SK-N-SH (cell line): ENCODE data around the gene NAA38. TPM values are rescaled to one million over a fixed set of nuclear protein-coding genes. Genes with fewer than 3 reads are reported as not detected.

Source experiments
- CTCF ChIA-PET: fragments of 300-600, 350-600 bp; formaldehyde crosslinking; extraction: SDS; loops from one replicate; lab custom pipeline; 2021; lab: Yijun Ruan, JAX
- POLR2A ChIA-PET: fragments of 350-600 bp; sonication (Branson Sonifier 250); formaldehyde crosslinking; extraction: SDS; loops from one replicate; lab custom pipeline; 2020; ENCODE audit warnings: antibody characterized with exemption, inconsistent platforms; lab: Yijun Ruan, JAX
- DNase-seq: peaks from one replicate; pipeline ENCODE4 v3.0.0; 2012
- H2AFZ ChIP-seq: fragments of 200-600 bp; sonication (generic); 2 replicates; pipeline ENCODE4 v1.8.1; 2016; ENCODE audit warnings: antibody characterized with exemption, mild to moderate bottlenecking, low read depth
- H3F3A ChIP-seq: fragments of 200-600 bp; sonication (generic); replicated peaks from 2 replicates; pipeline ENCODE3; 2016; ENCODE audit warnings: antibody characterized with exemption, mild to moderate bottlenecking; ENCODE audit not compliant: insufficient read depth
- H3K27ac ChIP-seq, 2 experiments: fragments of 200-500 bp in 1 of 2; fragments of 200-600 bp in 1 of 2; sonication (Bioruptor generic) in 1 of 2; sonication (generic), shearing (Covaris generic) in 1 of 2; 2 replicates each; pipeline versions ENCODE4 v1.5.1 to v1.6.1; 2014 to 2016; ENCODE audit warnings: low read depth in 2 of 2, inconsistent platforms in 1 of 2, low read length in 1 of 2, mild to moderate bottlenecking in 1 of 2, mixed read lengths in 1 of 2
- H3K27me3 ChIP-seq: fragments of 200-600 bp; sonication (generic), shearing (Covaris generic); 2 replicates; pipeline ENCODE4 v1.6.1; 2016; ENCODE audit warnings: mixed run types; ENCODE audit not compliant: insufficient read depth
- H3K36me3 ChIP-seq, 2 experiments: fragments of 200-500 bp in 1 of 2; fragments of 200-600 bp in 1 of 2; sonication (Bioruptor generic) in 1 of 2; sonication (generic) in 1 of 2; replicated peaks in 1 of 2; 2 replicates each; pipeline versions ENCODE3 to v1.5.1; 2014 to 2016; ENCODE audit warnings: low read length in 1 of 2, mild to moderate bottlenecking in 1 of 2; ENCODE audit not compliant: insufficient read depth in 2 of 2, control insufficient read depth in 1 of 2
- H3K4me1 ChIP-seq, 2 experiments: fragments of 200-500 bp in 1 of 2; fragments of 200-600 bp in 1 of 2; sonication (Bioruptor generic) in 1 of 2; sonication (generic), shearing (Covaris generic) in 1 of 2; 2 replicates each; pipeline versions ENCODE4 v1.5.1 to v1.6.1; 2014 to 2016; ENCODE audit warnings: low read depth in 1 of 2, low read length in 1 of 2, mixed run types in 1 of 2; ENCODE audit not compliant: insufficient read depth in 2 of 2, control insufficient read depth in 1 of 2
- H3K4me2 ChIP-seq: fragments of 200-600 bp; sonication (generic), shearing (Covaris generic); 2 replicates; pipeline ENCODE4 v1.6.1; 2017; ENCODE audit warnings: mixed run types
- H3K4me3 ChIP-seq, 2 experiments: fragments of 200-500 bp in 1 of 2; fragments of 200-600 bp in 1 of 2; sonication (Bioruptor generic) in 1 of 2; sonication (generic), shearing (Covaris generic) in 1 of 2; 2 replicates each; pipeline versions ENCODE4 v1.5.1 to v1.8.1; 2014 to 2016; ENCODE audit warnings: low read depth in 2 of 2, inconsistent platforms in 1 of 2, low read length in 1 of 2, mild to moderate bottlenecking in 1 of 2, mixed read lengths in 1 of 2, moderate library complexity in 1 of 2
- H3K79me2 ChIP-seq: fragments of 200-600 bp; sonication (generic); 2 replicates; pipeline ENCODE4 v1.8.1; 2017; ENCODE audit warnings: mild to moderate bottlenecking; ENCODE audit not compliant: insufficient read depth
- H3K9ac ChIP-seq: fragments of 200-600 bp; sonication (generic); 2 replicates; pipeline ENCODE4 v1.6.1; 2017; ENCODE audit warnings: mixed run types
- H3K9me2 ChIP-seq: fragments of 200-600 bp; sonication (generic); 2 replicates; pipeline ENCODE4 v1.6.1; 2017; ENCODE audit warnings: mixed run types
- H3K9me3 ChIP-seq: fragments of 200-600 bp; sonication (generic); 2 replicates; pipeline ENCODE4 v1.6.1; 2017; ENCODE audit warnings: mixed run types, mild to moderate bottlenecking, moderate library complexity
- H4K20me1 ChIP-seq: fragments of 200-600 bp; sonication (generic); 2 replicates; pipeline ENCODE4 v1.6.1; 2017; ENCODE audit warnings: mild to moderate bottlenecking, mixed run types; ENCODE audit not compliant: insufficient read depth
- ELF1 ChIP-seq: IDR thresholded peaks from 2 replicates; pipeline ENCODE4 v1.4.0; 2012
- EP300 ChIP-seq, 2 experiments: IDR thresholded peaks; 2 replicates each; pipeline versions ENCODE4 v1.4.0 to v1.6.1; 2012; ENCODE audit warnings: borderline replicate concordance in 1 of 2, low read depth in 1 of 2, low read length in 1 of 2
- FOSL2 ChIP-seq: IDR thresholded peaks from 2 replicates; pipeline ENCODE4 v1.4.0; 2012; ENCODE audit warnings: low read depth, mild to moderate bottlenecking, moderate library complexity, borderline replicate concordance
- GABPA ChIP-seq: IDR thresholded peaks from 2 replicates; pipeline ENCODE4 v1.4.0; 2012; ENCODE audit warnings: low read depth, mild to moderate bottlenecking
- IRF3 ChIP-seq: fragments of 150-350 bp; IDR thresholded peaks from 2 replicates; pipeline ENCODE4 v1.6.1; 2016; ENCODE audit warnings: mild to moderate bottlenecking, low read depth, low read length
- JUND ChIP-seq: IDR thresholded peaks from 2 replicates; pipeline ENCODE4 v1.4.0; 2012
- NFIC ChIP-seq: IDR thresholded peaks from 2 replicates; pipeline ENCODE4 v1.4.0; 2012; ENCODE audit warnings: borderline replicate concordance
- POLR2AphosphoS5 ChIP-seq: IDR thresholded peaks from 2 replicates; pipeline ENCODE4 v1.6.1; 2012; ENCODE audit warnings: low read depth, low read length
- RAD21 ChIP-seq: IDR thresholded peaks from 2 replicates; pipeline ENCODE4 v1.6.1; 2012; ENCODE audit warnings: mild to moderate bottlenecking, low read length
- RCOR1 ChIP-seq: fragments of 150-350 bp; IDR thresholded peaks from 2 replicates; pipeline ENCODE4 v1.6.1; 2017; ENCODE audit warnings: antibody characterized with exemption, low read length
- RFX5 ChIP-seq: IDR thresholded peaks from 2 replicates; pipeline ENCODE4 v1.6.1; 2012; ENCODE audit warnings: mild to moderate bottlenecking, improper control_type of control experiment, low read length
- RXRA ChIP-seq: IDR thresholded peaks from 2 replicates; pipeline ENCODE4 v1.4.0; 2012; ENCODE audit warnings: low read depth, mild to moderate bottlenecking, borderline replicate concordance
- TCF12 ChIP-seq: IDR thresholded peaks from 2 replicates; pipeline ENCODE4 v1.4.0; 2012
- TEAD4 ChIP-seq: IDR thresholded peaks from 2 replicates; pipeline ENCODE4 v1.4.0; 2012; ENCODE audit warnings: mild to moderate bottlenecking, borderline replicate concordance; ENCODE audit not compliant: insufficient read depth
- USF2 ChIP-seq: fragments of 150-350 bp; IDR thresholded peaks from 2 replicates; pipeline ENCODE4 v1.6.1; 2017; ENCODE audit warnings: antibody characterized with exemption, low read length, low read depth, borderline replicate concordance
- WGBS: methylation state at CpG from one replicate; pipeline ENCODE4 v1.1.6; 2017; ENCODE audit warnings: low lambda C conversion rate; 5-methylcytosine and 5-hydroxymethylcytosine counted together
- polyA plus RNA-seq, 3 experiments: library from polyadenylated mRNA; depleted of rRNA; stranded (reverse); fragments of >200 nt; gene quantifications; 2 replicates each; pipeline ENCODE4 v1.2.3, GENCODE V29; 2012
- TF ChIP-seq, protein P1 (sequence below): IDR thresholded peaks from 2 replicates; pipeline ENCODE4; 2012
- TF ChIP-seq, protein P2 (sequence below): IDR thresholded peaks from 2 replicates; pipeline ENCODE4 v1.4.0; 2012; ENCODE audit warnings: low read depth, borderline replicate concordance
- TF ChIP-seq, protein P3 (sequence below): IDR thresholded peaks from 2 replicates; pipeline ENCODE4 v1.4.0; 2012; ENCODE audit warnings: low read depth

Gene NAA38
- polyA plus RNA-seq, 1 of the 3 experiments (the other 2 are of a cell fraction) = 202 TPM

DNA sequence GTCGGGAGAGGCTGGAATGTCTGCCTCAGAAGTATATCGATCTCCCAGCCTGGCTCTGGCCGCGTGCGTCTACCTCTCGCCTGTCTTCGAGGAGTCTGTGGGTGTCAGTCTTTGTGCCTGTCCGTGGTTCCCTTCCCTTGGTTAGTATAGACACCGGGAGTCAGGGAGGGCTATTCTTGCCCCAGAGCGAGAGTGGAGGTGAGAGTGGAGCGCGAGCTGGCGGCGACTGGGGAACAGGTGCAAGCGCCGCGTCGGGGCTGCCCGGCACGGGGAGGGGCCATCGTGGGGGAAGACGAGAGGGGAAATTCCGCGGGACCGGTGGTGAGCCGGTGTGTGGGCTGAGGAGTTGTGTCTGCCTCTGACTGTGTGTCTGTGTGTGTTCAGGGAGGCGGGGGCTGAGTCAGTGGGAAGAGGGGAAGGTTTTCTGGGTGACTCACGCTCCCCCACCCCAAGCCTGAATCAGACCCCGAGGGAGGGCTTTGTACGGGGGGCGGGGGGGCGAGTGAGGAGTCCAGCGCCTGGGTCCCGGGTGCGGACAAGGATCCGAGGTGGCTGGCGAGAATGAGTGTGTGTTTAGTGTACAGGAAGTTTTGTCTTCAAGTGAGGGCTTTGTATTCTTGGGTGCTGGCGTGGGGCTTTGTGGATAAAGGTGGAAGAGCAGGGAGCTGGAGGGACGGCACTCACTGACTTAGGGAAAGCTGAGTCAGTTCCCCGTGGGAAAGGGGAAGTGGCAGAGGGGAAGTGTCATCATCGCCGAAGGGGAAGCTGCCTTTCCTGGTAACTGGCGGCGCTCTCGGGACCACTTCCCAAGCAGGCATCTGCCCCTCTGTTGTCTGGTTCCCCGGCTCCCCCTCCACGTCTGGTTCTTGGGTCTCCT lies 14.7 kb downstream of the NAA38 start:
- no peak for TF ChIP-seq RCOR1
- 0 out of 2 replicates have a peak, but pooled peaks have one; percentile 56 for TF ChIP-seq TEAD4
- peak; percentile 89 for TF ChIP-seq FOSL2
- TF ChIP-seq IRF3 = no peak
- no peak; the same call in 1 of the 2 replicates for TF ChIP-seq POLR2AphosphoS5
- TF ChIP-seq, protein P1, sequence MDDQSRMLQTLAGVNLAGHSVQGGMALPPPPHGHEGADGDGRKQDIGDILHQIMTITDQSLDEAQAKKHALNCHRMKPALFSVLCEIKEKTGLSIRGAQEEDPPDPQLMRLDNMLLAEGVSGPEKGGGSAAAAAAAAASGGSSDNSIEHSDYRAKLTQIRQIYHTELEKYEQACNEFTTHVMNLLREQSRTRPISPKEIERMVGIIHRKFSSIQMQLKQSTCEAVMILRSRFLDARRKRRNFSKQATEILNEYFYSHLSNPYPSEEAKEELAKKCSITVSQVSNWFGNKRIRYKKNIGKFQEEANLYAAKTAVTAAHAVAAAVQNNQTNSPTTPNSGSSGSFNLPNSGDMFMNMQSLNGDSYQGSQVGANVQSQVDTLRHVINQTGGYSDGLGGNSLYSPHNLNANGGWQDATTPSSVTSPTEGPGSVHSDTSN = no peak
- peak; percentile 90 for TF ChIP-seq JUND
- peak; percentile 9; the same call in 1 of the 2 replicates for TF ChIP-seq ELF1
- TF ChIP-seq, protein P2, sequence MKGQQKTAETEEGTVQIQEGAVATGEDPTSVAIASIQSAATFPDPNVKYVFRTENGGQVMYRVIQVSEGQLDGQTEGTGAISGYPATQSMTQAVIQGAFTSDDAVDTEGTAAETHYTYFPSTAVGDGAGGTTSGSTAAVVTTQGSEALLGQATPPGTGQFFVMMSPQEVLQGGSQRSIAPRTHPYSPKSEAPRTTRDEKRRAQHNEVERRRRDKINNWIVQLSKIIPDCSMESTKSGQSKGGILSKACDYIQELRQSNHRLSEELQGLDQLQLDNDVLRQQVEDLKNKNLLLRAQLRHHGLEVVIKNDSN = no peak
- TF ChIP-seq NFIC = no peak
- TF ChIP-seq EP300 (IDR thresholded peaks at IDR 0.05; ENCODE audit: borderline replicate concordance in 1 of 2, low read depth in 1 of 2, low read length in 1 of 2) = peak in 1 of 2 experiments; percentile 27; a peak in 1 of 4 replicates
- TF ChIP-seq RAD21 = no peak
- no peak for TF ChIP-seq RFX5
- peak; percentile 62; the same call in 1 of the 2 replicates for TF ChIP-seq RXRA
- TF ChIP-seq USF2 = no peak
- peak; percentile 21; the same call in 1 of the 2 replicates for TF ChIP-seq TCF12
- peak; percentile 29; the same call in 1 of the 2 replicates for TF ChIP-seq GABPA
- TF ChIP-seq, protein P3, sequence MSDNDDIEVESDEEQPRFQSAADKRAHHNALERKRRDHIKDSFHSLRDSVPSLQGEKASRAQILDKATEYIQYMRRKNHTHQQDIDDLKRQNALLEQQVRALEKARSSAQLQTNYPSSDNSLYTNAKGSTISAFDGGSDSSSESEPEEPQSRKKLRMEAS = 0 out of 2 replicates have a peak, but pooled peaks have one; percentile 2
- Histone ChIP-seq H3K9ac (peak overlapping the region; percentile 99), H3K79me2 (peaks cover 64% of the 10 kb centered on the region), H3K9me2 (no peaks in the 10 kb centered on the region), H3K27ac (peak overlapping the region; percentile 95 to 100), H3F3A (peaks cover 37% of the 10 kb centered on the region), H3K4me1 (peaks cover 36 to 43% of the 10 kb centered on the region in 2 experiments), H3K27me3 (no peaks in the 10 kb centered on the region), H2AFZ (no peak overlapping the region), H3K9me3 (no peaks in the 10 kb centered on the region), H3K36me3 (peaks cover 8 to 29% of the 10 kb centered on the region in 2 experiments), H3K4me3 (peak overlapping the region; percentile 66 to 67), H4K20me1 (peaks cover 46% of the 10 kb centered on the region), H3K4me2 (peak overlapping the region; percentile 92)
- no peak for DNase-seq
- ChIA-PET POLR2A (interaction anchor here (0.7 to 2.2 kb wide), 5 partner anchors 9 to 155 kb away, joined by 3 to 9 read pairs (median 4); partner anchors contain the start of genes CHD3, CYB5D1, KDM6B and NAA38), CTCF (interaction anchor here (0.6 to 4.1 kb wide), 8 partner anchors 8 to 99 kb away, joined by 3 to 37 read pairs (median 4); partner anchors contain the start of genes KDM6B and NAA38)
- under 1% methylated on average over 34 of the region's 47 CpGs for WGBS
